HG03558 (cell line): ENCODE data around the gene ME3.

Source experiments
- ATAC-seq: cut with Tn5 transposase; IDR thresholded peaks from one replicate; pipeline ENCODE4 v1.9.1; 2021; ENCODE audit warnings: moderate number of reproducible peaks; ENCODE audit not compliant: unreplicated experiment; ENCODE audit errors: extremely low read depth

ME3 gene

DNA sequence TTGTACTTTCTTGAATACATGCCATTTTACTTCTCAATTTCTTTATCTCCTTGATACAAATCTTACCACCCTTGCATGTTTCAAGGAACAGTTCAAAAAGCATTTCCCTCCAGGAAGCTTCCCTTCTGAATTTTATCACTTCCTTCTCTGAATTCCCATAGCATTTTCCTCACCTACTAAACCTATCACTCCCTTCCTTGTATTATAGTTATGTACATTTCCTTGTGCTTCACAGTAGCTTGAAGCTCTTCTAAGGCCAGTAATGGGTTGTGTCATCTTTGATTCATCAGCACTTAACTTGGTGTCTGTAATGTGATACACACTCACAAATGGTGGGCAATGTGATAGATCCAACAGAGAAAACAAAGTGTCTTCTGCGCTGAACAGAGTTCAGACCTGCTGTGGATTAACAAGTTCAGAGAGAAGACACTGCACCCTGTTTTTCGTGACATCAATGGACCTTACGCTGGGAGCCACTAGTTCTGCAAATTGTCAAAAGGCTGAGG, 170.2 kb downstream of the ME3 start:
- no peak for ATAC-seq

GRCh38 chr11:86500500-86501140, 171.8 kb downstream of the ME3 start:
- ATAC-seq = no peak

DNA sequence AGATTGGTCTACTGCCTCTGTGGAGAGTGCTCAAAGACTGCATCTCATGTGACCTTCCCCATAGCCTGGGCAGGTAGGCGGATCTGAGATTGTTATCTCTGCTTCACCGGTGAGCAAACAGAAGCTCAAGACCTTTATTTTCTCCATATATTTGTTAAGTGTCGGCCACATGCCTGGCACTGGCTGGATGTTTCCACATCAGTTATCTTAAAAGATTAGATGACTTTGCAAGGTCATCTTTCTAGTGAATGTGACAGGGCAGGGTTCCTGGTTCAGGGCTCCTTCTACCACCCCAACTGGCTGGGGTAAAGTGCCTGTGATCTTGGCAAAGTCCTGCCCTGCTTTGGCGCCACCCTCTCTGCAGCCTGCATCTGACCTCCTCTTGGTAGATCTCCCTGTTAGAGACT, 172.7 kb downstream of the ME3 start:
- ATAC-seq = no peak

GRCh38 chr11:86497836-86498235, 174.6 kb downstream of the ME3 start:
- no peak for ATAC-seq

GRCh38 chr11:86497310-86497709, 175.1 kb downstream of the ME3 start:
- ATAC-seq = no peak

GRCh38 chr11:86495351-86495750, 177.1 kb downstream of the ME3 start:
- ATAC-seq = no peak

GRCh38 chr11:86492370-86493010, 179.9 kb downstream of the ME3 start:
- ATAC-seq = no peak

DNA sequence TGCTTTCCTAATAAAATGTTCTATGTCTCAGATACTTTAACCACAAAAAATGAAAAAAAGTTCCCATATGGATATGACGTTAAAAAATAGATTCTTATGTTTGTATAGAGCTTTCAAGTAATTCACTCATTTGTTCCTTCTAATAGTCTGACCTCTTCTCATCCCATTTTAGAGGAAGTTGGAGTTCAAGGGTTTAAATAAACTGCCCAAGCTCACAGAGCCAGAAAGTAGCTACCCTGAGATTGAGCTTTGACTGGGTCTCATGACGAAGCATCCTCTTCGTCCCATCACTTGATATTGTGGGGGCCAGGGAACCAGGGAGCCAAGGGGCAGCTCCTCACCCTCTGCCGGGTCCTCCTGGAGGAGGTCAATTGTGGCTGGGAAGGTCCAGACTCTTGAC, 181.4 kb downstream of the ME3 start:
- no peak for ATAC-seq

GRCh38 chr11:86490582-86490981, 181.8 kb downstream of the ME3 start:
- no peak for ATAC-seq

GRCh38 chr11:86489442-86489841, 183.0 kb downstream of the ME3 start:
- no peak for ATAC-seq

DNA sequence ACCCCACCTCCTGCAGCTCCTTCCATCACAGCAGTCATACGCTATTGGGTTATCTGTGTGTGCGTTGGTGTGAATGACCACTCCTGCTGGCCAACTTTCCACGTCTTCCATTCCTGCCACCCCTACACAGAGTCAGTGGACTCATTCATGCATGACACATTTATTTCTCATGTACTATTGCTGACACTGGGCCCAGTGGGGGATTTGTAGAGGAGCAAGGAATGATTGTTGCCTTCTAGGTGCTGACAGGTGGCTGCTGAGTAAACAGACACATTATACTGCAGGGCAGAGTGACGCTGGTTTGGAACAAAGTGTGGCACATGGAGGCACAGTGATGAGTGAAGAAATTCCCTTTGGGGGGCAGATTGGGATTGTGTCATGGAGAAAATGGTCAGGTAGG, 183.9 kb downstream of the ME3 start:
- no peak for ATAC-seq

DNA sequence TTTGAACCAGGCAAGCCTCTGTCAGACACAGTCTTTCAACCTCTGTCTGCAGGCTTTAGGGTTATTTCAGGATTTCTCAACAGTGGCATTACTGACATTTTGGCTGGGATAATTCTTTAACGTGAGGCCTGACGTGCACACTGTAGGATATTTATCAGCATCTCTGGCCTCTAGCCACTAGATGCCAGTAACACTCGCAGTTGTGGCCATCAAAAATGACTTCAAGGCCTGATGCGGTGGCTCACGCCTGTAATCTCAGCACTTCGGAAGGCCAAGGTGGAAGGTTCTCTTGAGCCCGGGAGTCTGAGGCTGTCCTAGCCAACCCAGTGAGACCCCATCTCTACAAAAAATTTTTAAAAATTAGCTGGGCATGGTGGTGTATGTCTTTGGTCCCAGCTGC, 184.7 kb downstream of the ME3 start:
- ATAC-seq = no peak

DNA sequence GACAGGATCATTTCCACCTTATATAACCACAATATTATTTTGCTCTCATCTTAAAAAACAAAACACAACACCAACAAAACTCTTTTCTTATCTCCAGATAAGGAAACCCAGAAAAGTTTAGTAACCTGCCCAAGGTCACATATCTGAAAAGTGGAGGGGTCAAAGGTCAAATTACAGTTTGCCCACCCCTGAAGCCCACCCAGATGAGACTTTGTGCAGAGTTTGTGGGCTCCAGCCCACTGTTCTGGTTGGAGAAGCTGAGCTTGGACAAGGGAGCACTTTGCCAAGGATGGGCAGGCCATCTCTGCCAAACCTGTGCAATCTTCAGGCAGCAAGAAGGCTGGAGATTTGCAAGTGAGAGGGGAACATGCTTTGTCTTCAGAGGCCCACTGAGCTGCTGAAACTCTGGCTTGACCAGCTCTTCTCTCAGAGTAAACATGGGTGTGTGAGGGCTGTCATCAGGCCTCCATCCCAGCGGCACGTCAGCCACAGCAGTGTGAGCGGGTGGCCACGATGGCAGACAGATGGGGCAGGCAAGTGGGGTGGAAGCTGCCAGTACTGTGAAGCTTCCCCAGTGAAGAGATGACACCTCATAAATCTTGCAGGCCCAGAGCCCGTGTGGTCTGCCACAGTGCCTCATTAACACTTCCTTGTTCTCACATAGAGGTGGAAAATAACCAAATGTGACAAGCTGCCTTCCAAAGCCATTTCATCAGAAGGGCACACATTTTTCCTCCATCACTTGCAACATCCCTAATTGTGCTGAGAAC, 186.0 kb downstream of the ME3 start:
- no peak for ATAC-seq

GRCh38 chr11:86484795-86485166, 187.6 kb downstream of the ME3 start:
- ATAC-seq = no peak

DNA sequence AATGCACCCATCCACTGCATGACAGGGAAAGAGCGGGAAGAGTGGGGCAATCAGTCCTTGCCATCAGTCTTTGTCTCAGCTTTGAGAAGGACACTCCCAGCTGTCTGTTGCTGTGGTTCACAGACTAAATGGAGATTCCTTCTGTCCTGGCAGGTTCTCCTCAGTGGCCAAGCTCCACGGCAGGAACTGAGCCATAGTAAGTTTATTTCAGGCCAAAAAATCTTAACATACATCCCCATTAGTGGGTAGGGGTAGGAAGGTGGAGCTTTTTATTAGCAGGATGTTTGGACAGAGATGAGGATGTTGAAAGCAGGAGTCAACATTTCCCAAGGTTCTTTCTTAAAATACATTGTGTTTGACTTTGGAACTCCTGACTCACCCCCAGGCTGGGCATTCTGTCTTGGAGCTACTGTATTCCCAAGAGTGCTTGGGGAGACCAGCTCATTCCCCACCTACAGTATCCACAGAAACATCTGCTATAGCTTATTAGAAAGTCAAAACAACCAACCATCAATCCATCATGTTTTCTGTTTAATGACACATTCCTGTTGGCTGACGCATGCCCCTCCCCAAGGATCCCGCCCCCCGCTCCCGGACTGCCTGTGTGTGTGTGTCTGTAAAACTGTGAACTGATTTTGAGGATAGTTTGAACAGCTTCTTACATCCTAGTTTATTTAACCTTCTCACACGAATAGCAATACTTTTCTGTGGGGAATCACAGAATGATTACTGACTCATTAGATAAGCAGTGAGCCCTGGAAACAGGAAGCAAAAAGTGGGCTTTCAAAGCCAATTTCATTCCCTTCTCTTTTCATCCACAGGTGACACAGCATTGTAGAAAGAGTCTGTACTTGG, 188.2 kb downstream of the ME3 start:
- ATAC-seq = no peak

- ATAC-seq = no peak
These were observed 188.8 kb downstream of the ME3 start for GRCh38 chr11:86483610-86483939.

DNA sequence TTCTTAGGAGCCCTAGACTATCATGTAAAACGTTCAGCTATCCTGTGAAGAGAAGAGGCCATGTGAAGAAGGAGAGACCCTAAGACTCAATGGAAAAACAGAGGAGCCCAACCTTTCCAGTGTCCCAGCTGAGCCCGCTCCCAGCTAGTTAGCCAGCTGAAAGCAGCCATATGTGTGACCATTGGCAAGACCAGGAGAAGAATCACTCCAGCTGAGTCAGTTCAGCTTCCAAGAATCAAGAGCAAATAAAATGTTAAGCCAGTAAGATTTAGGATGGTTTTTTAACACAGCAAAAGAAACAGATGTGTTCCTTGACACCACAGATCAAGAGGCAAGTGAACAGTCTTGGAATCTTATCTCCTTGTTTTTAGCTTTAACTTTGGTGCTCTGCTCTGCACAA, 189.7 kb downstream of the ME3 start:
- ATAC-seq = no peak

DNA sequence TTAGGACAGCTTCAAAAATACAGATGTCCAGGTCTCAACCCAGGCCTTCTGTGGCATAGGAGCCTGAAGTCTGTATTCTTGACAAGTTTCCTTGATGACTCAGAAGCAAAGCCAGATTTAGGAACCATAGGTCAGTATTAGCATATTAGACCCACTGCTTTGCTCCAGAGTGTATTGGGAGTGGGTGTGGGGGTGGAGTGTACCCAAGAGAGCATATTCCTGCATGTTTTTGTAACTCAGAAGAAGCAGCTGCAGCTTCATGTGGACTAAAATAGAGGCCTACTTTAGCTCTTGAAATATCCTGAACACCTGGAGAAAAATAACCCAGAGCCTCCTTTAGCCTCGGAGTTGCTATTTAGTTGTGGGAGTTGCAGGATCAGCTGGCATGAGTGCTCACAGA, 191.0 kb downstream of the ME3 start:
- no peak for ATAC-seq

DNA sequence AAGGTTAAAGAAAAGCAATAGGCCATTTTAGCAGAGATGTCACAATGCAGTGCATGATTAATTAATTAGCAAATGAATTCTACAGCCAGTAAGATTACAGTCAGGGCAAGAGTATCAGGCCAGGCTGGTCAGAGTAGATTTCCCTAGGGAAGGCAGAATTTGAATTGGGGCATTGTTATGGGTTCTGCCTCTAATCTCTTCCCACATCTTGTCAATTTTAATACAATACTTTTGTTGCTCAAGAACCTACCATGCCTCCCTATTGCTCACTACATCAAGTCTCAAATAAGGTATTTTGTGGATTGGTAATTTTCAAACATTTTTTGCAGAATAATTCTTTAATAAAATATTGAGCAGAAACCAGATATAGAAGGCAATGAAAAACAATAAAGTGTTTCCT, 194.1 kb downstream of the ME3 start:
- no peak for ATAC-seq

- ATAC-seq = no peak
These were observed 194.8 kb downstream of the ME3 start for GRCh38 chr11:86477495-86478155.
